Type B pancreatic cell (in vitro differentiated cells): ENCODE data around the gene UMOD. TPM values are rescaled to one million over a fixed set of nuclear protein-coding genes. Genes with fewer than 3 reads are reported as not detected.

Experiments used
- DNase-seq: peaks from one replicate; pipeline ENCODE4 v3.0.0; 2021; ENCODE audit warnings: mixed read lengths; ENCODE audit not compliant: unreplicated experiment; ENCODE audit errors: extremely low spot score
- H3K27ac Mint-ChIP-seq: 2 replicates; pipeline ENCODE4 v1.8.0; 2021; ENCODE audit warnings: mild to moderate bottlenecking, mixed read lengths
- H3K27me3 Mint-ChIP-seq: 2 replicates; pipeline ENCODE4 v1.8.0; 2021; ENCODE audit warnings: mixed read lengths
- H3K36me3 Mint-ChIP-seq: 2 replicates; pipeline ENCODE4 v1.8.0; 2021; ENCODE audit warnings: mixed read lengths
- H3K4me1 Mint-ChIP-seq: one replicate; pipeline ENCODE4 v1.8.0; 2021; ENCODE audit warnings: mixed read lengths; ENCODE audit not compliant: unreplicated experiment
- H3K4me3 Mint-ChIP-seq: 2 replicates; pipeline ENCODE4 v1.8.0; 2021; ENCODE audit warnings: mild to moderate bottlenecking, mixed read lengths
- H3K9me3 Mint-ChIP-seq: 2 replicates; pipeline ENCODE4 v1.8.0; 2021; ENCODE audit warnings: mixed read lengths
- total RNA-seq: library from RNA; stranded (reverse); gene quantifications from 2 replicates; pipeline ENCODE4 v1.2.1, GENCODE V29; 2021; ENCODE audit warnings: low replicate concordance
- TF ChIP-seq, protein P1 (sequence below): fragments of 200-600 bp; sonication (generic); conservative IDR thresholded peaks from 2 replicates; pipeline ENCODE4 v1.5.0; 2021; ENCODE audit warnings: antibody characterized with exemption, mild to moderate bottlenecking

Gene UMOD
- total RNA-seq, 1 donor from 2014 or later: not detected

DNA sequence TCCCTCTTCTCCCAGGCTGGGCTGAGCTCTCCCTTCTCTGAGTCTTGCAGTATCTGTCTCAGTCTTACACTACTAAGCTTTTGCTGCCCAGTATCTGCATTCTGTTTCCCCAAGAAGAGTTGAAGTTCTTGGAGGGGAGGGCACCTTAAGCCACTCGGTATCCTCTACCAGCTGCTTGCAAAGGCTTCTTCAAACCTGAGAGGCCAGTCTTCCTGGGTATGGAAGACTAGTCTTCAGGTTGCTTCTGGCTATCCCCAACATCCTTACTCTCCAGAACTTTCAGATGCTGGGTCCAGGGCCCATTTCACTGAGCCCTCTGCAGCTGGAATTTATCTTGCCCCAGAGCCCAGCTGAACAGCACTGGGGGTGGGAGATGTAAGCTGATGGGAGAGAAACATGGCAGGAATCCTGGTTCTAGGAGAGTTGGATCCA is 45.3 kb downstream of the UMOD start:
- Mint-ChIP-seq H3K4me1 (no peaks in the 10 kb centered on the region), H3K36me3 (no peaks in the 10 kb centered on the region), H3K27ac (no peak overlapping the region), H3K4me3 (no peak overlapping the region), H3K27me3 (peaks cover 18% of the 10 kb centered on the region), H3K9me3 (no peaks in the 10 kb centered on the region)
- DNase-seq: no peak
- TF ChIP-seq, protein P1, sequence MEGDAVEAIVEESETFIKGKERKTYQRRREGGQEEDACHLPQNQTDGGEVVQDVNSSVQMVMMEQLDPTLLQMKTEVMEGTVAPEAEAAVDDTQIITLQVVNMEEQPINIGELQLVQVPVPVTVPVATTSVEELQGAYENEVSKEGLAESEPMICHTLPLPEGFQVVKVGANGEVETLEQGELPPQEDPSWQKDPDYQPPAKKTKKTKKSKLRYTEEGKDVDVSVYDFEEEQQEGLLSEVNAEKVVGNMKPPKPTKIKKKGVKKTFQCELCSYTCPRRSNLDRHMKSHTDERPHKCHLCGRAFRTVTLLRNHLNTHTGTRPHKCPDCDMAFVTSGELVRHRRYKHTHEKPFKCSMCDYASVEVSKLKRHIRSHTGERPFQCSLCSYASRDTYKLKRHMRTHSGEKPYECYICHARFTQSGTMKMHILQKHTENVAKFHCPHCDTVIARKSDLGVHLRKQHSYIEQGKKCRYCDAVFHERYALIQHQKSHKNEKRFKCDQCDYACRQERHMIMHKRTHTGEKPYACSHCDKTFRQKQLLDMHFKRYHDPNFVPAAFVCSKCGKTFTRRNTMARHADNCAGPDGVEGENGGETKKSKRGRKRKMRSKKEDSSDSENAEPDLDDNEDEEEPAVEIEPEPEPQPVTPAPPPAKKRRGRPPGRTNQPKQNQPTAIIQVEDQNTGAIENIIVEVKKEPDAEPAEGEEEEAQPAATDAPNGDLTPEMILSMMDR: no peak

GRCh38 chr16:20306401-20306800 is 46.1 kb downstream of the UMOD start:
- Mint-ChIP-seq H3K9me3 (no peaks in the 10 kb centered on the region), H3K27ac (no peak overlapping the region), H3K36me3 (no peaks in the 10 kb centered on the region), H3K4me1 (no peaks in the 10 kb centered on the region), H3K27me3 (peaks cover 22% of the 10 kb centered on the region), H3K4me3 (no peak overlapping the region)
- DNase-seq: no peak
- TF ChIP-seq, protein P1: no peak

DNA sequence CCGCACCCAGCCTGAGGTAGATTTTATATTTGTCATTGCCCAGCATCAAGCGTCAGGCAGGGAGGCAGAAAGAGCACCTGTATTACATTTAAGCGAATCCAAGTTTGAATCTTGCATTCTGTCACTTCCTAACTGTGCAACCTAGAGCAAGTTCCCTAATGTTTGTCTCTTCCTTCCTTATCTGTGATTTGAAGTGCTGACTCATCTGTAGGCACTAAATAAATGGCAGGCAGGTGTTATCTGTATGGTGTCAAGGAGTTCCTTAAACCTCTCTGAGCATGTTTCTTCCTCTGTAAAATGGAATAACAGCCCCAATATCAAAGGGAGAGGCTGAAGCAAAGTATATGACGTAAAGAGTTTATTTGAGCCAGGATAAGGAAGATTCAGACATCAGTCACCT is 49.5 kb downstream of the UMOD start:
- Mint-ChIP-seq H3K27me3 (peaks cover 32% of the 10 kb centered on the region), H3K4me3 (no peak overlapping the region), H3K4me1 (no peaks in the 10 kb centered on the region), H3K27ac (no peak overlapping the region), H3K36me3 (no peaks in the 10 kb centered on the region), H3K9me3 (no peaks in the 10 kb centered on the region)
- DNase-seq: no peak
- TF ChIP-seq, protein P1: no peak

DNA sequence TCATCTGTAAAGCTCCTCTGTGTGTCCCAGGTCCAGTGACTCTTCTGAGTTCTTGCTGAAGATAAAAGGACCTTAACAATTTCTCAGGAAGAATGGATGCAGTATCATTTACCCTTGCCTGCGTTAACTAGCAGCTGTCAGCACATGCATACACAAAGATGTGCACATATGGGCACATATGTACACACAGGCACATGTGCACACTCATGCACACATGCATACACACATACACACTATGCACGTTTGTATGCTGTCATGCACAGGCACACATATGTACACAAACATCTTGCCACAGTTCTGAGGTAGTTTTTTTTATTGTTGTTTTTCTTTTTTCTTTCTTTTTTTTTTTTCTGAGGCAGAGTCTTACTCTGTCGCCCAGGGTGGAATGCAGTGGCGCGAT is 50.1 kb downstream of the UMOD start:
- H3K9me3 Mint-ChIP-seq: no peaks in the 10 kb centered on the region
- H3K4me3 Mint-ChIP-seq: no peak overlapping the region
- no peaks in the 10 kb centered on the region for H3K4me1 Mint-ChIP-seq
- DNase-seq: no peak
- H3K36me3 Mint-ChIP-seq: no peaks in the 10 kb centered on the region
- TF ChIP-seq, protein P1: no peak
- no peak overlapping the region for H3K27ac Mint-ChIP-seq
- peaks cover 36% of the 10 kb centered on the region for H3K27me3 Mint-ChIP-seq

DNA sequence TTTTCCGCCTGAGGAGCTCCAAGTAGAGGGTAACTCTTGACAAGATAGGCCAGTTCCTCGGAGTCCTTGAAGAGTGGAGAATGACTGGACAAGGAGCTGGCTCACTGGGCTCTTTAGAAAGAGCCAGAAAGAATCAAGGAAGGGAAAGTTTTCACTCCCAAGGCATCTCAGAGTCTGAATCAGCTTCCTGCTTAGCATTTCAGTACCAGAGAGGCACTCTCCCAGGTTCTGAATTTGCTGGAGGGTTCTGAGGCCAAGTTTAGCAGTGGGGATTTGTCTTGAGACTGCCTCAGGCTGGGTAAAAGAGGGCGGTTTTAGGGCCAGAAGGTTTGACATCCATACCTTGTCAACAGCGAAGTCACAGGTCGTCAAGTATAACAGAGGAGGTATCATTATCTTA is 50.7 kb downstream of the UMOD start:
- TF ChIP-seq, protein P1: no peak
- no peaks in the 10 kb centered on the region for H3K36me3 Mint-ChIP-seq
- no peak overlapping the region for H3K4me3 Mint-ChIP-seq
- H3K4me1 Mint-ChIP-seq: no peaks in the 10 kb centered on the region
- H3K9me3 Mint-ChIP-seq: no peaks in the 10 kb centered on the region
- no peak overlapping the region for H3K27ac Mint-ChIP-seq
- no peak for DNase-seq
- peaks cover 38% of the 10 kb centered on the region for H3K27me3 Mint-ChIP-seq
